SHP77 treated with DMSO at 0.1 percent for 48 hours (cell line): Measurements from ENCODE around the gene SCN4A.

Experiments
- DNase-seq: peaks from one replicate; lab custom pipeline; 2025; lab: John Stamatoyannopoulos, UW

Gene SCN4A

GRCh38 chr17:63955232-63955631 lies 17.5 kb downstream of the SCN4A start:
- no peak for DNase-seq

DNA sequence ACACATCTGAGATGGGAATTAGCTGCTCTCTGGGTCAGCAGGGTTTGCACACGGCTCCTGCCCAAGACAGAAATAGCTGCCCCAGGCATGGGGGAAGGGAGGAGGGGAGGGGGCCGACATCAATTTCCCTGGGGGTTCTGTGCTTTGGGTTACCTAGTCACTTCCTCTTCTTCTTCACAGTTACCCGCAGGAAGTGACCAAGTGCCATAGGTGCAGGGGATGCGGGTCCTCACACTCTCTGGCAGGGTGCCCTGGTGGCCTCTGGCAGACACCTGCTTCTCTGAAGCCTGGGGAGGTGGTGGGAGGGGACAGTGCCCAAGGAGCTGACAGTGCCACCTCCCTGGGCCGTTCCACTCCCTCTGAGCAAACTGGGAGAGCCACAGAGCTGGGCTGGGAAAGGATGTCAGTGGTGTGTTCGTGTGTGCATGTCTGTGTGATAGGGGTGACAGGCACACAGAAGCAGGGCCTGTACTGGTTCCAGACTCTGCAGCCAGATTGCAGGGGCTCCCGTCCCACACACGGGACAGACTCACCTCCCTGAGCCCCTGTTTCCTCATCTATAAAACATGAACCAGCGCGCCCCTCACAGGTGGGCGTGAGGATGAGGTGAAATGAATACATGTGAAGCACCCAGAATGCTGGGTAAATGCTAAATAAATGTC lies 18.2 kb downstream of the SCN4A start:
- no peak for DNase-seq

DNA sequence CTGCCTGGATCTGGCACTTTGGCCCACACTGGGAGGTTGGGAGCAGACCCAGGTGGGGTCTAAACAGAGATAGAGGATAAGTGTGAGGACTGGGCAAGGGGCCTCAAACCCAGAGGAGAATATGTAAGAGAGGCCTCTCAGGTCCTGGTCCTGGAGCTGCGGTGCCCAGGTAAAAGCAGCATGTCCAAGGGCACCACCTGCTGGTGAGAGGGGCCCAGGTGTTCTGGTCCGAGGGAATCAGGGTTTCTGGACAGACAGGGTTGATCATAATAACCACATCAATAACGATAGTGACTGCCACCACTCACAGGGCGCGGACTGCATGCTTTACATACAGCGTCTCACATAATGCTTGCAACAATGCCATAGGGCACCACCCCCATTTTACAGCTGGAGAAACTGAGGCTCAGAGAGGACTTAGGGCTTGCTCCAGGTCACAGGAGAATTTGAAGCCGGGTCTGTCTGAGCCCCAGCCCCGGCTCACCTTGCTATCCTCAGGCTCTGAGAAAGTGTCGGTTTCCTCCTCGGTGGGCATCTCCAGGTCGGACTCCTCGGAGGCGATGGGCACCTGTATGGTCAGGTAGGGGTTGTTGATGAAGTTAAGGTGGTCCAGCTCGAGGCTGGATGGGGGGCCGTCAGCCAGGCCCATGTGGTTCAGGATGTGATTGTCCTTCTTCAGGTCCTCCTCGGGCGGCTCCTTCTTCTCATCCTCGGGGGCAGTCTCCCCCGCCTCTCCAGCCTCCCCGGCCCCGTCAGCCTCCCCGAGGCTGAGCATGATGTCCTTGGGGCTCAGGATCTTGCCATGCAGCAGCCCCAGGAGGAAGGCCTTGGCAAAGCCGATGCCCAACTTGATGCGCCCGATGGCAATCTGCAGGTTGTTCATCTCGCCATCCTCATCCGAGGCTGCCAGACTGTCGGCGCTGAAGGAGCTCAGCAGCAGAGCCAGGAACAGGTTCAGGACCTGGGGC lies 21.5 kb downstream of the SCN4A start:
- no peak for DNase-seq

DNA sequence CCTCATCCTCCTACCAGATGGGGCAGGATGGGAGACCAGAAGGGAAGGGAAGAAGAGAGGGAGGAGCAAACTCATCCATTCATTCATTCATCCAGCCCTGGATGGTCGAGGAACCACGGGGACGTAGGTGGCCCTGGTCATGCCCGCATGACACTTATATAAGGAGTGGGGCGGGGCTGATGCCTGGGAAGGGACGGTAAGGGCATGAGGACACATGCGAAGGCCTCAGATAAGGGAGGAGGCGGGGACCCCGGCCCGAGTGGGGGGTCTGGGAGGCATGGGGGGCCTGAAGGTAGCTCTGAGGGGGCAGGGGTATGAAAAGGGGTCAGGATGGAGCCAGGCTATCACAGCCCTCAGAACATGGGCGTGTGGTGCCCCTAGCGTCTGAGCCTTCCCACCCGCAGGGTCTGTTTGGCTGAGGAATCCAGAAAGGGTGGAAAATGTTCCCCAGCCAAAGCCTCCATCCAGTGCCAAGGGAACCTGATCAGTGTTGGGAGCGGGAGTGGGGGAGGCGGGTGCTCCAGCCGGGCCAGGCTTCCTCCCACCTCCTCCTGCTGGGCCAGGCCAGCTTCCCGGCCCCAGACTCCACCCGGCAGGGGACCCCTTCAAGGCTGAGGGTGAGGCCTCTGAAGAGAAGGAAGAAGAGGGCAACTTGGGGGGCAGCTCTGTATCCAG lies 23.0 kb downstream of the SCN4A start:
- DNase-seq = no peak

DNA sequence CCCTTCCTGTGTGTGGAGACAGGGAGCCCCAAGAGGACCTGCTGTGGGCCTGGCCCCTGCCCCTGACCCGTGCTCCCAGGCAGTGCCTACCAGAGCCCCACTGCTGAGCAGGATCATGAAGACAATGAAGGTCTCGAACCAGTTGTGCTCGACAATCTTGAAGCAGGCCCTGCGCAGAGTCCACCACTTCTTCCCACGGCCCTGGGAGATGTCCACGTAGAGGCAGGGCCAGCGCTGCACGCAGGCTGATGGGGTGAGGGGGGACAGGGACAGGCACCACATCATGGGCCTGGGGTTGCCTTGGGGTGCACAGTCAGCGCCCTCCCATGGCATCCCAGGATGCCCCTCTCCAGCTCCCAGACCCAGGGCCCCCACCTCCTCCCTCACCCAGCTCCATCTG lies 24.2 kb downstream of the SCN4A start:
- DNase-seq = no peak

DNA sequence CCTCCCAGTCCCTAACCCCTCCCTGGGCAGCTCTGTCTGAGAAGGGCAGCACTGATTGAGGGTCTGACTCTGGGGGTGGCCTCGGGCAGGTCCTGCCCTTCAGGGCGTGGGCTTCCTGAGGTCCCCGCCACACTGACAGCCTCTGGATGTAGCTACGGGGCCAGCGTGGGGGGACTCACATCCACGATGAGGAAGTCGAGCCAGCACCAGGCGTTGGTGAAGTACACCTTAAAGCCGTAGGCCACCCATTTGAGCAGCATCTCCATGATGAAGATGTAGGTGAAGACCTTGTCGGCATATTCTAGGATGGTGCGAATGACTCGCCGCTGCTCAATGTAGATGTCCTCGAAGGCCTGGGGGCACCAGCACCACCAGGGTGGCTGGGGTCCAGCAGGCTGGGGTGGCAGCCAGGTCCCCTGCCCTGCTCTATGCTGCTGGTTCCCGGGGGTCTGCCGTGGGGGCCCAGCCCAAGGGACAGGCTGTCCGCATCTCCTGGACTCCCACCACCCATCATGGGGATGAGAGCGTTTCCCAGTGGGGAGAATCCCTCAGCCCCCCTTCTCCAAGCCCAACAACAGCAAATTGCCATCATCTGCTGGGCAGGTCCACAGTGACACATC lies 24.9 kb downstream of the SCN4A start:
- no peak for DNase-seq

DNA sequence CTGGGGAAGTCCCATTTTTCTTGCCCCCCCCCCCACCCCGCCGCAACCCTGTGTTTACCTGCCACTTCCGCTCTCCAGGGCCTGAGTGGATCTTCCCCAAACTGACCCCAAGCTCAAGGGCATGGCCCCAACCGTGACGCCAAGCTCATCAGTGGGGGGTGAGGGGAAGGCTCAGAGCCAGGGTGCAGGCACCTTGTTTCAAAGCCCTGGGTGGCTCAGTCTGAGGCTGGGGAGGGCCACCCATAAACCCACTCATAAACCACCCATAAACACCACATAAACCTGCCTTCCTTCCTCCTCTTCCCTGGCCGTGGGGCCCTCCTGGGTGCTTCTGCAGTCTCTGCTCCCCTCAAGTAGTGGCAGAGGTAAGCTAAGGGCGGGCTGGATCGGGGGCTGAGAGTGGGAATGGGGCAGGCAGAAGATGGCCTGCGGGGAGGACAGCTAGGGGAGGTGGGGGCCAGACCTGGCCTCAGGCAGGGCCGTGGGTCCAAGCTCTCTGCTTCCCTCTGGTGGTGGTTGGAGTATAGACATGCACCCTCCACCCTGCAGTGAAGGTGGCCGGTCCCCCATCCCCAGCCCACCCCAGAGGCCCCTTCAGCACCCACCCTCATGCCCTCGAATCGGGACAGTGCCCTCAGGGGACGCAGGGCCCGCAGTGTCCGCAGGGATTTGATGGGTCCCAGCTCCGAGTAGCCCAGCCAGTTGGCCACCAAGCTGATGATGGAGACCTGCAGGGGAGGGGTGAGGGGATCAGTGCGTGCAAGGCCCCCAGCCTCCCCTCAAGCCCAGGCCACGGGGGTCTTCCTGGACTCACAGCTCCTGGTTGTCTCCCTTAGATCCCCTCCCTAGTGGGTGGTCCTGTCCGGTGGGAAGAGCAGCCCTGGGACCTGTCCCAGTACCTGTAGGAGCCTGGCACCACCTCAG lies 26.0 kb downstream of the SCN4A start:
- no peak for DNase-seq

DNA sequence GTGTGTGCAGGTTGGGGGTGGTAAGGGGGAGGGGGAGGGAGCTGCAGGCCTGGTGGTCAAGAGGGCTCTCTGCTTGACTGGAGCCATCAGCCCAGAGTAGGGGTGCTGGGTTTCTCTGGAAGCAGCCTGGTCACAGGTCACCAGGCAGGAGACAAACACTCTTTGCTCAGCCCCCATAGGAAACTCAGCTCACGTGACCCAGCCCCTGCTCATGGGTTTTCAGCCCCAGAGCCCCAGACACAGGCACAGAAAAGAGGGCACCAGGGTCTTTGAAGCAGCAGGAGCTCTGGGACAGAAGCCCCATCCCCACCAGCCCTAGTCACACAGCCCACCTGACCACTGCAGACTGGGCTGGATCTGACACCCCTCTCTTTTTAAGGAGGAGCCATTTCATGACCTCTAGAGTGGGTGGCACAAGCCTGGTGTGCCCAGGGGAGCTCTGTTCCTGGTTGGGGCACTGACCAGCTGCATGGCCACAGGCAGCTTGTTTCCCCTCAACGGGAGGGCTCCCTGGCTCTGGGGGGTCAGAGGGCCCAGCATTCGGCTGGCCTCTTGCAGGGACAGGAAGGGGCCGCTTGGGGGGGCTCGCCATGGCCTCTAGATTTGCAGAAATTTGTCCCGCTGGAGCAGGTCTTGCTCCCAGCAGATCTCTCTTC lies 26.8 kb downstream of the SCN4A start:
- DNase-seq = no peak

DNA sequence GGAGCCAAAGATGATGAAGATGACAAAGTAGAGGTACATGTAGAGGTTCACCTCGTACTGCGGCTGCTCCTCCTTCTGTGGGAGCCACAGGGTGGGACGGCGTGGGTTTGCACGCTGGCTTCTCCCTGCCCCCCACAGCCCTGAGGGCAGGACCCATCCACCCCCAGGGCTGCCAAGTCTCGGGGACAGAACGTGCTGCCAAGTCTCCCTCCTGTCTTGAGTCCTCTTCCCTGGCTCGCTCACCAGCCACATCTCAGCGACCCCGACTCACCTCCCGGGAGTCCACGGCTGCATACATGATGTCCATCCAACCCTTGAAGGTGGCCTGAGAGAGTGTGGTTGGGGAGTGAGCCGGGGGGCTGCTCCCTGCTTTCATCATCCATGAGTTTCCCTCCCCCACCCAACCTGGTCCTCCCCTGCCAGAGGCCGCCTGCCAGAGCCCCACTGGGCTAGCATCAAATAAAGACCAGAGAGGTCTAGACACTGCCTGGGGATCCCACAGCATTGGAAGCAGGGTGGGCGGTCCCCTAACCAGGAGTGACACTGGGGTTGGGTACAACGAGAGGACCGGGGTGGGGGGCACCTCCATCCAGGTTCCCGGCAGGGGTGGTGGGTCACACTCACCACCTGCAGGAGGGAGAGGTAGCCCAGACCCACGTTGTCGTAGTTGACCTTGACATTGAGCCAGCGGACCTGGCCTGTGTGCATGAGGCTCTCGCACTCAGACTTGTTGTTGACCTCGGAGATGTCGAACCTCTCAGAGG lies 27.8 kb downstream of the SCN4A start:
- no peak for DNase-seq

GRCh38 chr17:63943745-63944144 lies 29.0 kb downstream of the SCN4A start:
- no peak for DNase-seq

DNA sequence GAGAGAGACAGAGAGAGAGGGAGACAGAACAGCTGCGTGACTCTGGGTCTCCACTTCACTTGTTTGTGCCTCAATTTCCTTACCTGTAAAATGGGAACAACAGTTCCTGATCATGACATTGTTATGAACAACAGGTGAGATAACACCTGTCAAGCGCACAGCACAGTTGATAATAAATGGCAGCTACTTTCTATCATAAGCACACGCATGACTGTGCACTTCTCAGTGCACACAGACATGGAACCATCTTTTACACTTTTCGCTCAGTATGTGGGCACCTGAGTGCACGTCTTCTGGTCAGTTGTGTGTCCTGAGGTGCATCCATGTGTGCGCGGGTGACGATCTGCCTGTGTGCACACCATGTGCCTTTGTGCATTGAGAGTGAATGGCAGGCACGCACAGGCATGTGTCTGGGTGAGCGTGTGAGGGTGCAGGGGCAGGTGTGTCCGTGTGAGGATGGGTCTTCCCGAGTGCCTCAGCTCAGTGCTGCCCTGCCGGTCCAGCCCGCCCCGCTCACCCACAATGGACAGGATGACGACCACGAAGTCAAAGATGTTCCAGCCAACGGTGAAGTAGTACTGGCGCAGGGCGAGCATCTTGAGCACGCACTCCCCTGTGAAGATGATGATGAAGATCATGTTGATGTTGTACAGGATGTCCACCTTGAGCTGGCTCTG lies 30.3 kb downstream of the SCN4A start:
- no peak for DNase-seq

DNA sequence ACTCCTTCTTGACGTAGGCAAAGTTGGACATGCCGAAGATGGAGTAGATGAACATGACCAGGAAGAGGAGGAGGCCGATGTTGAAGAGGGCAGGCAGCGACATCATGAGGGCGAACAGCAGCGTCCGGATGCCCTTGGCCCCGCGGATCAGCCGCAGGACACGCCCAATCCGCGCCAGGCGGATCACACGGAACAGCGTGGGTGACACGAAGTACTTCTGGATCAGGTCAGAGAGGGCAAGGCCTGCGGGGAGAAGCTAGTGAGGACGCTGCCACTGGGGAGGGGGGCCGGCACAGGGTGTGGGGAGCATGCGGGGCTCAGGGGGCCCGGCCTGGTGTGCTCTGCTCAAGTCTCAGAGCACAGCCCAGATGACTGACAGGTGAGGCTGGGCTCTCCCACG lies 31.0 kb downstream of the SCN4A start:
- DNase-seq = no peak

DNA sequence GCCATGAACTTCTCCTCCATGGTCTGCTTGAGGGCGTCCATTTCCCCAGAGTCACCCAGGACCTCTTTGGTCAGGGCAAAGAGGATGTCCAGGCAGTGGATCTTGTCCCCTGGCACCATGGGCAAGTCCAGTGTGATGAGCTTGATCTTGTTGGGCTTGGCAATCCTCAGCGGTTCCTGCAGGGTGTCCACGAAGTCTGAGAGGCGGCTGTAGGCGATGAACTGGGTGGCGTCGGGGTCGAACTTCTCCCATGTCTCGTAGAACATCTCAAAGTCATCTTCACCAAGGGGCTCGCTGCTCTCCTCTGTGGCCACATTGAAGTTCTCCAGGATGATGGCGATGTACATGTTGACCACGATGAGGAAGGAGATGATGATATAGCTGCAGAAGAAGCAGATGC lies 31.6 kb downstream of the SCN4A start:
- no peak for DNase-seq

DNA sequence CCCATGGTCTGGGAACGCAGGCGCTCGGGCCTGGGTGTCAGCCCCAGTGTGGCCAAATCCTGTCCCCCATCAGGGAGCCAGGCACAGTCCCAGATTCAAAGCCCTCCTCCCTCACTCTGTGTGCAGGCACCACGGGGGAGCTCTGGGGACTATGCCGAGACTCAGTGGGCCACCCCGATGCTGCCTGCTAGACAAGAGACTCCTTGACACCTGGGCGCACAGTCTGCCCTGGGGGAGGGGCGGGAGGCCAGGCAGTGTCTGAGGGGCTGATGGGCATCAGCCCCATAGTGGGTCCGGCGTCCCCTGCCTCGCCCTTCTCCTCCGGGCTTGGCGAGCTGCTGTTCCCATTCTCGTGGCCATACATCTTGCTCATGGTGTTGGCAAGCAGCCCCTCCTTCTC lies 32.1 kb downstream of the SCN4A start:
- no peak for DNase-seq

- DNase-seq = no peak
Measured at GRCh38 chr17:63939884-63940283, 32.8 kb downstream of the SCN4A start.

DNA sequence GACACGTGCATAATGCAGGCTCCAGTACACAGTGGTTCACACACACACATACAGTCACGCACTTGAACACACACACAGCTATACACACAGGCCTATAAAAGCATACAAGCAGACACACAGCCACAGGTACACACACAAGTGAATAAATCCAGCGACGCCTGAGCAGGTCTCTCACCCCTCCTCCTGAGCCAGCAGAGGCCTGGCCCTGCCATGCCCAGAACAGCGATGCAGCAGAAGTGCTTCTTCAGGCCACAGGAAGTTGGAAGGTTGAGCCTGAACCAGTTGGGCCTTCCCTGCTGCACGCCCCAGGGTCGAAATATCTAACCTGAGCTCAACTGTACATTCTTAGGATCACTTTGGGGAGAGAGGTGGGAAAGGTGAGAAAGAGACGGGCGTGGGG lies 33.3 kb downstream of the SCN4A start:
- no peak for DNase-seq

DNA sequence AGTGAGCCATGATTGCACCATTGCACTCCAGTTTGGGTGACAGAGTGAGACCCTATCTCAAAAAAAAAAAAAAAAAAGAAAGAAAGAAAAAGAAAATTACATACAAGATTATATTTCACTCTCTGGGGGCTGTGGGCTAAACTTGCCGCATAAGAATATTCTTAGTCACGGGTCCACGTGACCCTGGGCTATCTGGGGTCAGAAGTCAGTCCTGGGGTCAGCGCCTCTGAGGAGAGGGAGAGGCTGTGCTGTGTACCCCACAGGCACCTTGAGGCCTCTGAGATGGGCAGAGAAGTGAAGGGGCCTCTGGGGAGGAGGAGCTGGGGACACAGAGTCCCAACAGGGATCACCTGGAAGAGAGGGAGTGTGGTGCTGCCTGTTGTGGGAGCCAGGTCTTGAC lies 34.8 kb downstream of the SCN4A start:
- no peak for DNase-seq

- DNase-seq = no peak
Measured at GRCh38 chr17:63937319-63937718, 35.4 kb downstream of the SCN4A start.
